SW 1271 (cell line): ENCODE data around the gene TNFSF13B.
"Not testable (repeated sequence)": the region's sequence is repeated elsewhere in the genome, so short reads cannot be mapped to it uniquely, and the experiment has no call there.

ENCODE experiments used
- DNase-seq, 2 experiments: peaks; one replicate each; lab custom pipeline; 2025; lab: John Stamatoyannopoulos, UW

TNFSF13B gene

GRCh38 chr13:108269601-108270328 lies at the start of gene TNFSF13B:
Gene TNFSF13B, plus strand, starts transcription at chr13:108269718. Its CDS starts 178 bp downstream, at chr13:108269896.
- DNase-seq, result no peak

GRCh38 chr13:108220041-108220440 lies 49.5 kb upstream of the TNFSF13B start:
- no peak for DNase-seq

- DNase-seq, result no peak
These were observed 45.6 kb upstream of the TNFSF13B start for GRCh38 chr13:108223687-108224503.

- DNase-seq, result no peak
These were observed 44.1 kb upstream of the TNFSF13B start for GRCh38 chr13:108225440-108225839.

GRCh38 chr13:108226184-108226583 lies 43.3 kb upstream of the TNFSF13B start:
- DNase-seq, result no peak

GRCh38 chr13:108227651-108228272 lies 41.8 kb upstream of the TNFSF13B start:
- no peak for DNase-seq

- DNase-seq, result no peak
These were observed 39.1 kb upstream of the TNFSF13B start for GRCh38 chr13:108230377-108230776.

- no peak for DNase-seq
These were observed 20.4 kb upstream of the TNFSF13B start for GRCh38 chr13:108249150-108249549.

- no peak for DNase-seq
These were observed 12.3 kb upstream of the TNFSF13B start for GRCh38 chr13:108257248-108257647.

- no peak for DNase-seq
These were observed 5.7 kb upstream of the TNFSF13B start for GRCh38 chr13:108263621-108264355.

- no peak for DNase-seq
These were observed 3.1 kb upstream of the TNFSF13B start for GRCh38 chr13:108266321-108266990.

- no peak for DNase-seq
These were observed 2.2 kb upstream of the TNFSF13B start for GRCh38 chr13:108267347-108267746.

- DNase-seq, result not testable (repeated sequence)
These were observed 1.7 kb upstream of the TNFSF13B start for GRCh38 chr13:108267855-108268254.

- DNase-seq, result no peak
These were observed 929 bp upstream of the TNFSF13B start for GRCh38 chr13:108268466-108269112.

- no peak for DNase-seq
These were observed 924 bp downstream of the TNFSF13B start for GRCh38 chr13:108270442-108270841.

- DNase-seq, result no peak
These were observed 2.8 kb downstream of the TNFSF13B start for GRCh38 chr13:108272333-108272732.

- no peak for DNase-seq
These were observed 4.1 kb downstream of the TNFSF13B start for GRCh38 chr13:108273429-108274118.

GRCh38 chr13:108274718-108275117 lies 5.2 kb downstream of the TNFSF13B start:
- no peak for DNase-seq

GRCh38 chr13:108276060-108276459 lies 6.5 kb downstream of the TNFSF13B start:
- no peak for DNase-seq

GRCh38 chr13:108278466-108278865 lies 8.9 kb downstream of the TNFSF13B start:
- DNase-seq, result no peak
